ENCODE data around the gene DNAJC13. TPM values are rescaled to one million over a fixed set of nuclear protein-coding genes. Genes with fewer than 3 reads are reported as not detected.

DNAJC13 gene
- total RNA-seq, 4 donors from 2014 or later = 43.1 to 52.4 (median 48.8) TPM

DNA sequence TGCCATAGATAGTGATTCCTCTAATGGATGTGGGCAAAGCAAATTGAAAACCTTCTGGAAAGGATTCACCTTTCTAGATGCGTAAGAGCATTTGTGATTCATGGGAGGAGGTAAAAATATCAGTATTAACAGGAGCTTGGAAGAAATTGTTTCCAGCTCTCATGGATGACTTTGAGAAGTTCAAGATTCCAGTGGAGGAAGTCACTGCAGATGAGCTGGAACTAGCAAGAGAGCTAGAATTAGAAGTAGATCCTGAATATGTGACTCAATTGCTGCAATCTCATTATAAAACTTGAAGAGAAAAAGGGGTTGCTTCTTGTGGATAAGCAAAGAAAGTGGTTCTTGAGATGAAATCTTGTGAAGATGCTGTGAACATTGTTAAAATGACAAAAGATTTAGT, 91.8 kb downstream of the DNAJC13 start:
- H3K27me3 ChIP-seq = no peaks in the 10 kb centered on the region
- no peak for DNase-seq (ENCODE audit: extremely low spot score)
- TF ChIP-seq, protein P1, sequence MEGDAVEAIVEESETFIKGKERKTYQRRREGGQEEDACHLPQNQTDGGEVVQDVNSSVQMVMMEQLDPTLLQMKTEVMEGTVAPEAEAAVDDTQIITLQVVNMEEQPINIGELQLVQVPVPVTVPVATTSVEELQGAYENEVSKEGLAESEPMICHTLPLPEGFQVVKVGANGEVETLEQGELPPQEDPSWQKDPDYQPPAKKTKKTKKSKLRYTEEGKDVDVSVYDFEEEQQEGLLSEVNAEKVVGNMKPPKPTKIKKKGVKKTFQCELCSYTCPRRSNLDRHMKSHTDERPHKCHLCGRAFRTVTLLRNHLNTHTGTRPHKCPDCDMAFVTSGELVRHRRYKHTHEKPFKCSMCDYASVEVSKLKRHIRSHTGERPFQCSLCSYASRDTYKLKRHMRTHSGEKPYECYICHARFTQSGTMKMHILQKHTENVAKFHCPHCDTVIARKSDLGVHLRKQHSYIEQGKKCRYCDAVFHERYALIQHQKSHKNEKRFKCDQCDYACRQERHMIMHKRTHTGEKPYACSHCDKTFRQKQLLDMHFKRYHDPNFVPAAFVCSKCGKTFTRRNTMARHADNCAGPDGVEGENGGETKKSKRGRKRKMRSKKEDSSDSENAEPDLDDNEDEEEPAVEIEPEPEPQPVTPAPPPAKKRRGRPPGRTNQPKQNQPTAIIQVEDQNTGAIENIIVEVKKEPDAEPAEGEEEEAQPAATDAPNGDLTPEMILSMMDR (IDR thresholded peaks at IDR 0.05) = no peak
- no peak for TF ChIP-seq EP300 (IDR thresholded peaks at IDR 0.05)
- TF ChIP-seq POLR2AphosphoS5 (IDR thresholded peaks at IDR 0.05) = no peak
- TF ChIP-seq POLR2A (IDR thresholded peaks at IDR 0.05; ENCODE audit: low read depth) = no peak
- intact Hi-C loops (cut with DNase I) = no loop called here
- peaks cover 27 to 97% (median 68%) of the 10 kb centered on the region in 4 donors for H3K36me3 ChIP-seq
- H3K27ac ChIP-seq (replicated peaks in 1 of 4) = no peak overlapping the region
- H3K4me1 ChIP-seq = no peaks in the 10 kb centered on the region
- 100% methylated on average over 1 of the region's 1 CpG for WGBS
- H3K4me3 ChIP-seq = no peak overlapping the region
- no peaks in the 10 kb centered on the region for H3K9me3 ChIP-seq

DNA sequence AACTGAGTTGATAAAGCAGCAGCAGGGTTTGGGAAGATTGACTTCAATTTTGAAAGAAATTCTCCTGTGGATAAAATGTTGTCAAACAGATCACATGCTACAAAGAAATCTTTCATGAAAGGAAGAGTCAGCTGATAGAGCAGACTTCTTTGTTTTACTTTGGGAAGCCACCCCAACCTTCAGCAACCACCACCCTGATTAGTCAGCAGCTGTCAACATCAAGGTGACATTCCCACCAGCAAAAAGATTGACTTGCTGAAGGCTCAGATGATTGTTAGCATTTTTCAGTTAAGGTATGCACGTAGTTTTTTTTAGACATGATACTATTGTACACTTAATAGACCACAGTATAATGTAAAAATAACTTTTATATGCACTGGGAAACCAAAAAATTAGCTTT, 92.2 kb downstream of the DNAJC13 start:
- H3K27me3 ChIP-seq = no peaks in the 10 kb centered on the region
- H3K9me3 ChIP-seq = no peaks in the 10 kb centered on the region
- H3K4me3 ChIP-seq = no peak overlapping the region
- no peaks in the 10 kb centered on the region for H3K4me1 ChIP-seq
- intact Hi-C loops (cut with DNase I) = no loop called here
- TF ChIP-seq EP300 (IDR thresholded peaks at IDR 0.05) (no peak), POLR2AphosphoS5 (IDR thresholded peaks at IDR 0.05) (no peak), POLR2A (IDR thresholded peaks at IDR 0.05; ENCODE audit: low read depth) (no peak)
- TF ChIP-seq, protein P1 (IDR thresholded peaks at IDR 0.05) = no peak
- no peak for DNase-seq (ENCODE audit: extremely low spot score)
- no peak overlapping the region for H3K27ac ChIP-seq (replicated peaks in 1 of 4)
- 95% methylated on average over 1 of the region's 1 CpG for WGBS
- peaks cover 27 to 97% (median 72%) of the 10 kb centered on the region in 4 donors for H3K36me3 ChIP-seq

DNA sequence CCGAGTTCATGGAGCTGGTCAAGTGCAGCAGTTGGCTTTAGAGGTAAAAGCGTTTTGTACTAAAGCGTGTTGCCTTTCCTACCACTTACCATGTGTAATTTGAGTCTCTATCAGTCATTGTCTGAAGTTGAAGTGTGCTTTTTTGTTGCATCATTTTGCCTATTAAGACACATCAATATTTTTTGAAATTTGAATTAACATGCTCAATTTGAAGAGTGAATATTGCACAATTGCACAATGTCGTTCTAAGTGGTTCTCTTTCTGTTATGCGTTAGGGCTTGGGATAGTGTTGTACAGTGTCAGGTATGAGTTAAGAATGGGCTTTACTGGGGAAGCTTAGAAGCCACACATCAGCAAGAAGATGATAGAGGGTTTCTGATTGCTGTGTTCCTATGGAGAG, 95.8 kb downstream of the DNAJC13 start:
- 93% methylated on average over 5 of the region's 5 CpGs for WGBS
- no peaks in the 10 kb centered on the region for H3K9me3 ChIP-seq
- H3K36me3 ChIP-seq = peaks cover 26 to 99% (median 77%) of the 10 kb centered on the region in 4 donors
- H3K4me3 ChIP-seq = no peak overlapping the region
- no peak for DNase-seq (ENCODE audit: extremely low spot score)
- H3K27me3 ChIP-seq = no peaks in the 10 kb centered on the region
- H3K27ac ChIP-seq (replicated peaks in 1 of 4) = no peak overlapping the region
- TF ChIP-seq, protein P1 (IDR thresholded peaks at IDR 0.05) = no peak
- TF ChIP-seq POLR2A (IDR thresholded peaks at IDR 0.05; ENCODE audit: low read depth) (no peak), EP300 (IDR thresholded peaks at IDR 0.05) (no peak), POLR2AphosphoS5 (IDR thresholded peaks at IDR 0.05) (no peak)
- intact Hi-C loops (cut with DNase I) = no loop called here
- H3K4me1 ChIP-seq = no peaks in the 10 kb centered on the region

DNA sequence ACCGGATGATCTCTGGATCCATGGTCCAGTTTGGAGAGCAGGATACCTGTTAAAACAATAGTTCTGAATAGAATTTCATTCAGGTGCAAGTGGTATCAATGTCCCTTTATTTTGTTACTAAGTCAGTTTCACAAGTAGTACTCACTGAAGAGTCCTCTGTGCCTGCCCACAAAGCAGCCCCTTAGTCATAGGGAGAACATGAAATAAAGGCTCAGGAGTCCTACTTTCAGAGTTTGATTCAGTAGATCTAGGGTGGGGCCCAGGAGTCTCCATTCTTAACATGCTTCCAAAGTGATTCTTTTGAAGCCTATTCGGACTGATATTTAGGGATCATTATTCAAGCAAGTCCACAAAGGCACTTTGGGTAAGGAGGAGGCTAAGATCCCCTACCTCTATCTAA, 100.0 kb downstream of the DNAJC13 start:
- Histone ChIP-seq H3K36me3 (peaks cover 16 to 95% (median 68%) of the 10 kb centered on the region in 4 donors), H3K27ac (replicated peaks in 1 of 4) (no peak overlapping the region), H3K4me3 (no peak overlapping the region), H3K27me3 (no peaks in the 10 kb centered on the region), H3K9me3 (no peaks in the 10 kb centered on the region), H3K4me1 (no peaks in the 10 kb centered on the region)
- TF ChIP-seq POLR2AphosphoS5 (IDR thresholded peaks at IDR 0.05) (no peak), EP300 (IDR thresholded peaks at IDR 0.05) (no peak), POLR2A (IDR thresholded peaks at IDR 0.05; ENCODE audit: low read depth) (no peak)
- TF ChIP-seq, protein P1 (IDR thresholded peaks at IDR 0.05) = no peak
- intact Hi-C loops (cut with DNase I) = no loop called here
- DNase-seq (ENCODE audit: extremely low spot score) = no peak
- 100% methylated on average over 2 of the region's 2 CpGs for WGBS

DNA sequence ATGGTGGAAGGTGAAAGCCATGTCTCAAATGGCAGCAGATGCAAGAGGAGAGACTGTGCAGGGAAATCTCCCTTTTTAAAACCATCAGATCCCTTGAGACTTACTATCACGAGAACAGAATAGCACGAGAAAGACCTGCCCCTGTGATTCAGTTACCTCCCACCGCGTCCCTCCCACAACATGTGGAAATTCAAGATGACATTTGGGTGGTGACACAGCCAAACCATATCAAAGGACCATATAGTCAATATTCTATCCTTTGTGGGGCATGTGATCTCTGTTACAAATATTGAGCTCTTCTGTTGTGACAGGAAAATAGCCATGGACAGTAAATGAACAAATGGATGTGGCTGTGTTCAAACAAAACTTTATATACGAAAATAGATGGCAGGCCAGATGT, 102.6 kb downstream of the DNAJC13 start:
- WGBS = 99% methylated on average over 5 of the region's 5 CpGs
- intact Hi-C loops (cut with DNase I) = no loop called here
- TF ChIP-seq POLR2A (IDR thresholded peaks at IDR 0.05; ENCODE audit: low read depth) = no peak
- TF ChIP-seq, protein P1 (IDR thresholded peaks at IDR 0.05) = no peak
- no peak for TF ChIP-seq EP300 (IDR thresholded peaks at IDR 0.05)
- no peak for TF ChIP-seq POLR2AphosphoS5 (IDR thresholded peaks at IDR 0.05)

More for the DNA sequence above, 102.6 kb downstream of the DNAJC13 start:
- H3K27ac ChIP-seq (replicated peaks in 1 of 4) = no peak overlapping the region
- H3K9me3 ChIP-seq = no peaks in the 10 kb centered on the region
- H3K36me3 ChIP-seq = peaks cover 20 to 95% (median 67%) of the 10 kb centered on the region in 4 donors
- no peaks in the 10 kb centered on the region for H3K4me1 ChIP-seq
- H3K4me3 ChIP-seq = no peak overlapping the region
- no peak for DNase-seq (ENCODE audit: extremely low spot score)
- H3K27me3 ChIP-seq = no peaks in the 10 kb centered on the region

Data from esophagus muscularis mucosa (tissue), 4 donors.